ENCODE measurements around the gene CLDN3.
"Not testable (repeated sequence)": the region's sequence is repeated elsewhere in the genome, so short reads cannot be mapped to it uniquely, and the experiment has no call there.

CLDN3 gene

DNA sequence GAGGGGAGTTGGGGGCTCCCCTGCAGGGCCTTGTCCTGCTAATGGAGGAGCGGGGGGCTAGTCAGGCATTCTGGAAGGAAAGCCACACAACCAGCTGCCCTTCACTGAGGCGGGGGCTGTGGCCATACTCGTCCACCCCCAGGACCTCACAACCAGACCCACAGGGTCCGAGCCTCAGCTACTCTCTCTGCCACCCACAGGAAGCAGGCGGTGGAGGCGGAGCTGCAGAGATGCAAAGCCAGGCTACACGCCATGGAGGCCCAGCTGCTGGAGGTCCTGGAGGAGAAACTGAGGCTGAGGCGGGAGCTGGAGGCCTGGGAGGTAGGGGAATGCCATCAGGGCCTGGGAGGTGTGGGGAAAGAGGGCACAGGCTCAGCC, 34.6 kb downstream of the CLDN3 start:
- no peak for DNase-seq

- no peak for DNase-seq
Measured at GRCh38 chr7:73734619-73735527, 35.2 kb downstream of the CLDN3 start.

GRCh38 chr7:73732397-73732796, 37.7 kb downstream of the CLDN3 start:
- no peak for DNase-seq

DNA sequence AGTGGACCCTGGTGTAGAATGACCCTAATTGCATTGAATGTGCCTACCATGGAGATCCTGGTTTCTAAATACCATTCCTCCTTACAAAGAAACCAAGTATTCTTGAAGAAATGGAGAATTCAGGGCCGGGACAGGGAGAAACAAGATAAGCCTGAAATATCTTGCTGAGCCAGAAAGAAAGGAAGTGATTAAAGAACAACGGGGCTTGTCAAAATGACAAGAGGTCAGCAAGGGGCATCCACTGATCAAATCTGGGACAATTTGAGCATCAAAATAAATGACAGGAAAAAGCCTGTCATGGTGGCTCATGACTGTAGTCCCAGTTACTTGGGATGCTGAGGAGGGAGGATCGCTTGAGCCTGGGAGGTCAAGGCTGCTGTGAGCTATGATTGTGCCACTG, 39.6 kb downstream of the CLDN3 start:
- DNase-seq = no peak

DNA sequence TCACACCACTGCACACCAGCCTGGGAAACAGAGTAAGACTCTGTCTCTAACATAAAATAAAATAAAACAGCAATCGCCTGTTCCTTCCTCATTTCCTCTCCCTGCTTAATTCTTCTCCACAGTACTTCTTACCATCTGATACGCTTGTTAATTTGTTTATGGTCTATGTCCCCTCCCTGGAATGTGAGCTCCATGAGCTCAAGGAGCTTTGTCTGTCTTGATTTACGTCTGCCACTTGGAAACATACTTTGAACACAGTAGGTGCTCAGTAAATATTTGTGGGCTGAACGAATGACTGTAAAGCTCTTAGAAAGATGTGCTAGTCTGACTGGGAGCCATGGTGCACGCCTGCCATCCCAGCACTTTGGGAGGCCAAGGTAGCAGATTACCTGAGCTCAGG, 41.5 kb downstream of the CLDN3 start:
- DNase-seq = no peak

DNA sequence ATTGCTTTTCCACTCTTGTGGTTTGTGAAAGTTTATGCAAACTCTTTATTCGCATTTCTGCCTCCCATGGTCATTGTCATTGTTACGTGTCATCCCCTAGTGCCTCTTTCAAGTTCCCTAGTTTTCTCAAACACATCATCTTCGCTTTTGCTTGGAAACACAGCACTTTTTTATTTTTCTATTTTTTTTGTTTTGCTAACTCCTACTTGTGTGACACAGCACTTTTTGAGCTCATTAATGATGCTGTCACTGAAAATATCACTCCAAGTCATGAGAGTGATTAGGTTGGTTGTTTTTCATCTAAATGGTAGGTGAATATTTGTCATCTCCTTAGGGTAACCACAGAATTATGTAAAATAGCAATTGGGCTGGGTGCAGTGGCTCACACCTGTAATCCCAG, 42.1 kb downstream of the CLDN3 start:
- no peak for DNase-seq

GRCh38 chr7:73726083-73726466, 44.0 kb downstream of the CLDN3 start:
- no peak for DNase-seq

GRCh38 chr7:73723813-73724212, 46.3 kb downstream of the CLDN3 start:
- DNase-seq = no peak

DNA sequence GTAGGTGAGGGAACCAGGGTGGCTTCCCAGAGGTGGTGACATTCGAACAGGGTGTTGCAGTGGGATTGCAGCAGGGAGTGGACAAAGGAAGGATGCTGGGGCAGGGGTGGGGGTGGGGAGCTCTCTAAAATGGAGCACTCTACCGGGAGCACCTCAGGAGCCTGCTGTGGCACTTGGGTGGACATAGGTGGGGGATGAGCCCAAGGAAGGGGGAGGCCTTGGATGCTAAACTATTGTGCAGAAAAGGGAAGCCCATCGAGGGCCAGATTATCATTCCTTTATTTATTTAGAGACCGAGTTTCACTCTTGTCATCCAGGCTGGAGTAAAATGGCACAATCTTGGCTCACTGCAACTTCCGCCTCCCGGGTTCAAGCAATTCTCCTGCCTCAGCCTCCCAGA, 47.3 kb downstream of the CLDN3 start:
- no peak for DNase-seq

DNA sequence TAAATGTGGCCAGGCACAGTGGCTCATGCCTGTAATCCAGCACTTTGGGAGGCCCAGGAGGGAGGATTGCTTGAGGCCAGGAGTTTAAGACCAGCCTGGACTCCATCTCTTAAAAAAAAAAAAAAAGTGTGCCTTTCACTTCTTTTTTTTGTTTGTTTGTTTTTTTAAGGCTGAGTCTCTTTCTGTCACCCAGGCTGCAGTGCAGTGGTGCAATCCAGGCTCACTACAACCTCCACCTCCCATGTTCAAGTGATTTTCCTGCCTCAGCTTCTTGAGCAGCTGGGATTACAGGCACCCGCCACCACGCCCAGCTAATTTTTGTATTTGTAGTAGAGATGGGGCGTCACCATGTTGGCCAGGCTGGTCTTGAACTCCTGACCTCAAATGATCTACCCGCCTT, 47.9 kb downstream of the CLDN3 start:
- DNase-seq = not testable (repeated sequence)

DNA sequence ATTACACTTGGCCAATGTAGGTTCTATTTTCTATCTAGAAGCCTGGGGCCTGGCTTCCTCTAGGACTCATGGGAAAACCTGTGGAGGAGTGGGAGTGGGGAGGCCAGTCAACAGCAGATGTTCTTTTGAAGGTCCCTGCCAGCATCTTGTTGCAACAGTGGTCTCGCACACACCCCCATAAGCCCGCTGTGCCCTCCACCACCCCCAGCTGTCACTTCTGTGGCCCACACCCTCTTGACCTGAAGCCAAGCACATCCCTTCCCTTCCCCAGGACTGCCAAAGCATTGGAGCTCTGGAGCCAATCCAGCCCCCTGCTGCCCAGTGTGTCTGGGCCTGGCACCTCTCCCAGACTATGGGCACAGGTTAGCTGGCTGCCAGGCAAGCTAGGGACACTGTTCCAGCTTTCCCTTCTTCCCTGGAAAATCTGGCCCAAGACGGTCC, 48.7 kb downstream of the CLDN3 start:
- no peak for DNase-seq

DNA sequence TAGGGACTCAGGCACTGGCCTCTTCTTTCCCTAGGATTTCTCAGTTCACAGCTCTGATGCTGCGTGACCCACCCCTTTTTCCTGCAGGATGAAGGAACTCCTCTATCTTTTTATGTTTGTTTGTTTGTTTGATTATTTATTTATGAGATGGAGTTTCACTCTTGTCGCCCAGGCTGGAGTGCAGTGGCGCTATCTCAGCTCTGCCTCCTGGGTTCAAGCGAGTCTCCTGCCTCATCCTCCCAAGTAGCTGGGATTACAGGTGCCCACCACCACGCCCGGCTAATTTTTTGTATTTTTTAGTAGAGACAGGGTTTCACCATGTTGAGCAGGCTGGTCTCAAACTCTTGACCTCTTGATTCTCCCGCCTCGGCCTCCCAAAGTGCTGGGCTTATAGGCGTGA, 49.6 kb downstream of the CLDN3 start:
- not testable (repeated sequence) for DNase-seq

- DNase-seq = no peak
Measured at GRCh38 chr7:73719806-73720169, 50.3 kb downstream of the CLDN3 start.
